Rectal smooth muscle tissue (tissue), 1 donor: Measurements from ENCODE around the gene KAZN.

Experiments used
- H3K27ac ChIP-seq: one replicate; pipeline ENCODE4 v1.7.0; 2013; ENCODE audit warnings: low read depth, low read length, inconsistent platforms
- H3K27me3 ChIP-seq: one replicate; pipeline ENCODE4 v1.7.0; 2013; ENCODE audit warnings: low read length; ENCODE audit not compliant: control insufficient read depth, insufficient read depth
- H3K36me3 ChIP-seq: one replicate; pipeline ENCODE4 v1.7.0; 2013; ENCODE audit warnings: low read length; ENCODE audit not compliant: control insufficient read depth, insufficient read depth
- H3K4me1 ChIP-seq: one replicate; pipeline ENCODE4 v1.7.0; 2013; ENCODE audit warnings: low read length; ENCODE audit not compliant: control insufficient read depth, insufficient read depth
- H3K4me3 ChIP-seq: one replicate; pipeline ENCODE4 v1.7.0; 2013; ENCODE audit warnings: low read length
- H3K9ac ChIP-seq: one replicate; pipeline ENCODE4 v1.7.0; 2013; ENCODE audit warnings: low read length

KAZN gene

GRCh38 chr1:14716474-14716873 lies 118.0 kb downstream of the KAZN start:
- Histone ChIP-seq H3K27me3 (no peaks in the 10 kb centered on the region), H3K4me1 (no peaks in the 10 kb centered on the region), H3K27ac (no peak overlapping the region), H3K9ac (no peak overlapping the region), H3K36me3 (no peaks in the 10 kb centered on the region), H3K4me3 (no peak overlapping the region)

DNA sequence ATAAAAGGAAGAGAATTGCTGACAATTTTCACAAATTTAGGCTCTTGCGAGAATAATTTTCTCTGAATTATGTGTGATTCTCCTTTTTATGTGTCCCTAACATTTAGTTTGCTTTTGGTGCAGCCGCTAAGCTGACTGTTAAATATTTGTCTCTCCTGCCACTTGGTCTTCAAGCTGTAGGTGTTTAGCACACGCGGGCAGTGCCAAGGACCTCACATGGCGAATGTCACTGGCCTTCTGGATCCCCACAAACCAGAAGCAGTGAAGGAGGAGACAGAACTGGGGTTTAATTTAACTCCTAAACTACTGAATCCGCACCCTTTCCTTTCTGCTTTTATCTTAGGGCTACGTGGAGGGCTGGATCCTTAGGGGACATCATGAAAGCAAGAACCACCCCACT lies 120.0 kb downstream of the KAZN start:
- no peak overlapping the region for H3K4me3 ChIP-seq
- H3K27me3 ChIP-seq, result no peaks in the 10 kb centered on the region
- no peaks in the 10 kb centered on the region for H3K4me1 ChIP-seq
- no peaks in the 10 kb centered on the region for H3K36me3 ChIP-seq
- H3K9ac ChIP-seq, result no peak overlapping the region
- H3K27ac ChIP-seq, result no peak overlapping the region

GRCh38 chr1:14723401-14723800 lies 124.9 kb downstream of the KAZN start:
- Histone ChIP-seq H3K36me3 (no peaks in the 10 kb centered on the region), H3K27ac (no peak overlapping the region), H3K9ac (no peak overlapping the region), H3K27me3 (no peaks in the 10 kb centered on the region), H3K4me3 (no peak overlapping the region), H3K4me1 (no peaks in the 10 kb centered on the region)

GRCh38 chr1:14724246-14724645 lies 125.8 kb downstream of the KAZN start:
- H3K9ac ChIP-seq, result no peak overlapping the region
- no peaks in the 10 kb centered on the region for H3K36me3 ChIP-seq
- H3K27ac ChIP-seq, result no peak overlapping the region
- H3K4me3 ChIP-seq, result no peak overlapping the region
- H3K4me1 ChIP-seq, result no peaks in the 10 kb centered on the region
- no peaks in the 10 kb centered on the region for H3K27me3 ChIP-seq

GRCh38 chr1:14724678-14725077 lies 126.2 kb downstream of the KAZN start:
- Histone ChIP-seq H3K4me1 (no peaks in the 10 kb centered on the region), H3K27me3 (no peaks in the 10 kb centered on the region), H3K27ac (no peak overlapping the region), H3K9ac (no peak overlapping the region), H3K4me3 (no peak overlapping the region), H3K36me3 (no peaks in the 10 kb centered on the region)

DNA sequence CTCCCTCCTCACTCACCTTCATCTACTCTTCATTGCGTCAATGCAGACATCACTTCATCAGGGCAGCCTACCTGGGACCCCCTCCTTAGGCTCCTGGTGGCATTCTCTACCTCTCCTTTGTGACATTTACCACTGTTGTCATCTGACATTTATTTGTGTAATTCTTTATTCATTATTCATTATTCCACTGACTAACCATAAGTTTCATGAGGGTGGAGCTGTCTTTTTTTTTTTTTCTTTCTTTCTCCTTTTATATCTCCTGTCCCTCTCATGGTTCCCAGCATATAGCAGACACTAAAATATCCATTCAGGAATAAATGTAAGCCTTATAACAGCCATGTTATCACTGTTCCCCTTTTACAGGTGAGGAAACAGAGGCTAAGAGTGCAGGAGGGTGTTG lies 126.8 kb downstream of the KAZN start:
- H3K9ac ChIP-seq, result no peak overlapping the region
- no peak overlapping the region for H3K4me3 ChIP-seq
- no peaks in the 10 kb centered on the region for H3K27me3 ChIP-seq

GRCh38 chr1:14725695-14726094 lies 127.2 kb downstream of the KAZN start:
- Histone ChIP-seq H3K27ac (no peak overlapping the region), H3K27me3 (no peaks in the 10 kb centered on the region), H3K9ac (no peak overlapping the region), H3K36me3 (no peaks in the 10 kb centered on the region), H3K4me3 (no peak overlapping the region), H3K4me1 (no peaks in the 10 kb centered on the region)

More for the DNA sequence above, 126.8 kb downstream of the KAZN start:
- no peak overlapping the region for H3K27ac ChIP-seq
- no peaks in the 10 kb centered on the region for H3K4me1 ChIP-seq
- no peaks in the 10 kb centered on the region for H3K36me3 ChIP-seq

DNA sequence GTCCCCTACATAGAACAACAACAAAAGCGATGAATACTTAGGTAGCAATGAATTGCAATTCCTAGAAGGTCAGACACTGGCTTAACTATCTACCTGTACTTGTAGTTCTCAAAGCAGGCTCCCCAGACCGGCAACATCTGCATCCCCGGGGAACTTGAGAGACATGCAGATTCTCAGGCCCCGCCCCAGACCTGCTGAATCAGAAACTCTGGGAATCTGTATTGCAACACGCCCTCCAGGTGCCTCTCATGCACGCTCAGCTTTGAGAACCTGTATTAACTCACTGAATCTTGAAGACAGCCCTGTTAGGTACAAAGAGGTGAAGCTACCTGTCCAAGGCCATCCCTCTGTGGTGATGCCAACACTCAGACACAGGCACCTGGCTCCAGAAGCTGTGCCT lies 128.1 kb downstream of the KAZN start:
- Histone ChIP-seq H3K27ac (no peak overlapping the region), H3K27me3 (no peaks in the 10 kb centered on the region), H3K4me3 (no peak overlapping the region), H3K9ac (no peak overlapping the region), H3K4me1 (no peaks in the 10 kb centered on the region), H3K36me3 (no peaks in the 10 kb centered on the region)

- Histone ChIP-seq H3K4me3 (no peak overlapping the region), H3K27ac (no peak overlapping the region), H3K4me1 (no peaks in the 10 kb centered on the region), H3K27me3 (no peaks in the 10 kb centered on the region), H3K9ac (no peak overlapping the region), H3K36me3 (no peaks in the 10 kb centered on the region)
Observed at GRCh38 chr1:14728516-14728915, 130.0 kb downstream of the KAZN start.

- H3K27ac ChIP-seq, result no peak overlapping the region
- H3K4me3 ChIP-seq, result no peak overlapping the region
Observed at GRCh38 chr1:14732728-14733047, 134.2 kb downstream of the KAZN start.

DNA sequence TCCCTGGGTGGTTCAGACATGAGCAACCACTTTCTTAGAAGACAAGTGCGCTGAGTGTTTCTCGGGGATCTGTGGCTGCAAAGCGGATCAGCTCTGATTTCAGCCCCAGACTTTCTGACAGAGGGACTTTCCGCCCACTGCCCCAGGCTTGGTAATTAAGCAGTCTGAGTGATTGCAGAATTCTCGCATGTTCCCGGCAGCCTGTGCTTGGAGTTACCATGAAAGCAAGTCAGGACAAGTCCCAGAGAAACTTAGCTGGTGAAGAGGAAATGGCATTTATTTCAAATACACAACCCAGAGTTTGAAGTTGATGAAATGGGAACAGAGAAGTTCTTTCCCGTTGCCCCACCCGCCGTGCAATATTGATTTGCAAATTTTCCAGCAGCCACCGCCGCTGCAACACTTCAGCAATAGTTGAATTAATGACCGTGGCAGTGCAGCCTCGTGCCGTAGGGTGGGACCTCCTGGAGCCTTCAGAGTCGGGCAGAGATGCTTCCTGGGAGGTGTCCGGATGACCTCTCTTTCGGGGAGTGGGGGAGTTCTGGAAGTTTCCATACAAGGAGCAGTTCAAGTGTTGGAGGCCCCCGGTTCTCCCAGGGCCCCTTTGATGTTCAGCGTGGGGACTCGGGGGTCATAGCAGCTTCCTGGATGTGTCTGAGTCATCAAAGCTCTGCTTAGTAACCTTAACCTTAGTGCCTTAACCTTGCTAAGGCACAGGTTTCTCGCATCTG lies 134.7 kb downstream of the KAZN start:
- no peaks in the 10 kb centered on the region for H3K4me1 ChIP-seq
- no peaks in the 10 kb centered on the region for H3K27me3 ChIP-seq
- no peak overlapping the region for H3K9ac ChIP-seq
- H3K4me3 ChIP-seq, result no peak overlapping the region
- H3K36me3 ChIP-seq, result no peaks in the 10 kb centered on the region
- H3K27ac ChIP-seq, result no peak overlapping the region

More at GRCh38 chr1:14732728-14733047, 134.2 kb downstream of the KAZN start:
- Histone ChIP-seq H3K4me1 (no peaks in the 10 kb centered on the region), H3K36me3 (no peaks in the 10 kb centered on the region), H3K9ac (no peak overlapping the region), H3K27me3 (no peaks in the 10 kb centered on the region)

DNA sequence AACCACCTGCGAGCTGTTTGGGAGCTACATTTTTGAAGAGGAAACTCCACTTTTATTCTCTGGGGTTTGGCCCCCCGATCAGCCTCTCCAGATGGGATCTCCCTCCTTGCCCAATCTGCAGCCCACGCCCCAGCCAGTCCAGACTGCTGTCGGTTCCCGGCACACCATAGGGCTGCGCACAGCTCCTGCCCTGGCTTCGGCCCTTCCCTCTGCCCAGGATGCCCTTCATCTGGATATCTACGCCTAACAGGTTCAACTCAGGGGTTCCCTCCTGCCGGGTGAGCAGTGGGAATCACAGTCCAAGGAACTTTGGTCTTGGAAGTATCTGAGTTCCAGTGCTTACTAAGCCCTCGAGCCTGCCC lies 135.3 kb downstream of the KAZN start:
- no peaks in the 10 kb centered on the region for H3K27me3 ChIP-seq
- no peaks in the 10 kb centered on the region for H3K36me3 ChIP-seq
- no peak overlapping the region for H3K9ac ChIP-seq
- no peak overlapping the region for H3K27ac ChIP-seq
- H3K4me3 ChIP-seq, result no peak overlapping the region
- H3K4me1 ChIP-seq, result no peaks in the 10 kb centered on the region

GRCh38 chr1:14735841-14736240 lies 137.4 kb downstream of the KAZN start:
- Histone ChIP-seq H3K36me3 (no peaks in the 10 kb centered on the region), H3K4me1 (no peaks in the 10 kb centered on the region), H3K9ac (no peak overlapping the region), H3K27ac (no peak overlapping the region), H3K4me3 (no peak overlapping the region), H3K27me3 (no peaks in the 10 kb centered on the region)
